ENCODE measurements around the gene MSL2.
"Not testable (repeated sequence)": the region's sequence is repeated elsewhere in the genome, so short reads cannot be mapped to it uniquely, and the experiment has no call there.

MSL2 gene

GRCh38 chr3:136196064-136196400 is at the start of gene MSL2:
Gene MSL2, minus strand, starts transcription at chr3:136196335. Its CDS starts 1,222 bp downstream, at chr3:136195113.
- DNase-seq (ENCODE audit: low read depth): no peak

GRCh38 chr3:136245691-136246090 is 49.6 kb upstream of the MSL2 start:
- no peak for DNase-seq (ENCODE audit: low read depth)

GRCh38 chr3:136239094-136239493 is 43.0 kb upstream of the MSL2 start:
- no peak for DNase-seq (ENCODE audit: low read depth)

GRCh38 chr3:136237961-136238649 is 42.0 kb upstream of the MSL2 start:
- DNase-seq (ENCODE audit: low read depth): no peak

- DNase-seq (ENCODE audit: low read depth): no peak
These were observed 41.0 kb upstream of the MSL2 start for GRCh38 chr3:136237103-136237502.

- DNase-seq (ENCODE audit: low read depth): no peak
These were observed 40.0 kb upstream of the MSL2 start for GRCh38 chr3:136236109-136236508.

GRCh38 chr3:136235545-136235944 is 39.4 kb upstream of the MSL2 start:
- no peak for DNase-seq (ENCODE audit: low read depth)

GRCh38 chr3:136232413-136232812 is 36.3 kb upstream of the MSL2 start:
- DNase-seq (ENCODE audit: low read depth): no peak

- DNase-seq (ENCODE audit: low read depth): not testable (repeated sequence)
These were observed 26.6 kb upstream of the MSL2 start for GRCh38 chr3:136222746-136223145.

GRCh38 chr3:136211547-136211946 is 15.4 kb upstream of the MSL2 start:
- no peak for DNase-seq (ENCODE audit: low read depth)

- DNase-seq (ENCODE audit: low read depth): no peak
These were observed 13.8 kb upstream of the MSL2 start for GRCh38 chr3:136209921-136210320.

GRCh38 chr3:136207489-136208115 is 11.5 kb upstream of the MSL2 start:
- no peak for DNase-seq (ENCODE audit: low read depth)

GRCh38 chr3:136199219-136199618 is 3.1 kb upstream of the MSL2 start:
- DNase-seq (ENCODE audit: low read depth): not testable (repeated sequence)

- DNase-seq (ENCODE audit: low read depth): not testable (repeated sequence)
These were observed 2.4 kb upstream of the MSL2 start for GRCh38 chr3:136198462-136199078.

GRCh38 chr3:136197159-136197793 is 1.1 kb upstream of the MSL2 start:
- no peak for DNase-seq (ENCODE audit: low read depth)

GRCh38 chr3:136196401-136197158 is 445 bp upstream of the MSL2 start:
- DNase-seq (ENCODE audit: low read depth): peak; percentile 98

GRCh38 chr3:136195258-136196063 is 674 bp downstream of the MSL2 start:
- DNase-seq (ENCODE audit: low read depth): peak; percentile 66

- peak; percentile 71 for DNase-seq (ENCODE audit: low read depth)
These were observed 1.5 kb downstream of the MSL2 start for GRCh38 chr3:136194409-136195257.

- DNase-seq (ENCODE audit: low read depth): no peak
These were observed 2.7 kb downstream of the MSL2 start for GRCh38 chr3:136193278-136194054.

GRCh38 chr3:136192831-136193230 is 3.3 kb downstream of the MSL2 start:
- DNase-seq (ENCODE audit: low read depth): no peak

Data from activated gamma-delta T cell treated with anti-CD3 and anti-CD28 coated beads, Interleukin-2, amount 50 U/mL, for 16 hours (primary cell).